HEK293T (cell line): ENCODE measurements around the gene PRAF2.

Source experiments
- CTCF ChIA-PET: fragments of 350-600 bp; formaldehyde crosslinking; extraction: SDS; loops from one replicate; lab custom pipeline; 2021; ENCODE audit warnings: antibody characterized with exemption, inconsistent platforms; lab: Yijun Ruan, JAX
- POLR2A ChIA-PET: fragments of 350-600 bp; formaldehyde crosslinking; extraction: SDS; loops from one replicate; lab custom pipeline; 2020; ENCODE audit warnings: antibody characterized with exemption, inconsistent platforms; lab: Yijun Ruan, JAX
- DNase-seq: peaks from one replicate; pipeline ENCODE4 v3.0.0; 2012; ENCODE audit warnings: mixed read lengths; ENCODE audit errors: extremely low spot score
- ARNT ChIP-seq: fragments of 450-650 bp; IDR thresholded peaks from 2 replicates; pipeline ENCODE4 v1.6.1; 2017; ENCODE audit warnings: mild to moderate bottlenecking
- BHLHE40 ChIP-seq: fragments of 450-650 bp; IDR thresholded peaks from 2 replicates; pipeline ENCODE4 v1.6.1; 2016; ENCODE audit warnings: mild to moderate bottlenecking, moderate library complexity, borderline replicate concordance
- CTBP1 ChIP-seq: fragments of 450-650 bp; IDR thresholded peaks from 2 replicates; pipeline ENCODE4 v1.6.1; 2016; ENCODE audit warnings: borderline replicate concordance
- ELF4 ChIP-seq: fragments of 450-650 bp; IDR thresholded peaks from 2 replicates; pipeline ENCODE4 v1.6.1; 2017; ENCODE audit warnings: antibody characterized with exemption
- FOXA1 ChIP-seq: fragments of 450-650 bp; IDR thresholded peaks from 2 replicates; pipeline ENCODE4 v1.6.1; 2016; ENCODE audit warnings: mild to moderate bottlenecking
- FOXK2 ChIP-seq: fragments of 450-650 bp; IDR thresholded peaks from 2 replicates; pipeline ENCODE4 v1.6.1; 2016; ENCODE audit warnings: mild to moderate bottlenecking
- FOXM1 ChIP-seq: fragments of 450-650 bp; IDR thresholded peaks from 2 replicates; pipeline ENCODE4 v1.6.1; 2017; ENCODE audit warnings: mild to moderate bottlenecking, borderline replicate concordance
- HDGF ChIP-seq: fragments of 450-650 bp; IDR thresholded peaks from 2 replicates; pipeline ENCODE4 v1.6.1; 2017; ENCODE audit warnings: antibody characterized with exemption, borderline replicate concordance
- L3MBTL2 ChIP-seq: fragments of 450-650 bp; conservative IDR thresholded peaks from 2 replicates; pipeline ENCODE4 v1.6.1; 2016; ENCODE audit warnings: mild to moderate bottlenecking
- LEF1 ChIP-seq: fragments of 450-650 bp; IDR thresholded peaks from 2 replicates; pipeline ENCODE4 v1.6.1; 2017; ENCODE audit warnings: mild to moderate bottlenecking, borderline replicate concordance
- NFRKB ChIP-seq: fragments of 450-650 bp; IDR thresholded peaks from 2 replicates; pipeline ENCODE4 v1.6.1; 2016; ENCODE audit warnings: mild to moderate bottlenecking, moderate library complexity
- PKNOX1 ChIP-seq: fragments of 450-650 bp; IDR thresholded peaks from 2 replicates; pipeline ENCODE4 v1.6.1; 2016
- SP1 ChIP-seq: fragments of 450-650 bp; IDR thresholded peaks from 2 replicates; pipeline ENCODE4 v1.6.1; 2017
- SUZ12 ChIP-seq: fragments of 450-650 bp; IDR thresholded peaks from 2 replicates; pipeline ENCODE4 v1.6.1; 2016; ENCODE audit warnings: mild to moderate bottlenecking
- TARDBP ChIP-seq: fragments of 450-650 bp; IDR thresholded peaks from 2 replicates; pipeline ENCODE4 v1.6.1; 2016
- ZNF384 ChIP-seq: fragments of 450-650 bp; IDR thresholded peaks from 2 replicates; pipeline ENCODE4 v1.6.1; 2016

PRAF2 gene

GRCh38 chrX:49030283-49030682, 43.5 kb downstream of the PRAF2 start:
- CTCF ChIA-PET = no interaction called here
- no peak for DNase-seq
- POLR2A ChIA-PET = interaction anchor here (1.5 kb wide), 1 partner anchor 13 kb away, joined by 3 read pairs; the partner anchor contains the start of gene TFE3
- TF ChIP-seq ZNF384 (no peak), L3MBTL2 (no peak), NFRKB (no peak), SUZ12 (no peak), ARNT (no peak), BHLHE40 (no peak), FOXM1 (no peak), FOXA1 (no peak)

- no peak for DNase-seq
- ChIA-PET POLR2A (interaction anchor here (0.7 to 1.5 kb wide), 2 partner anchors 8 to 13 kb away, joined by 3 read pairs; partner anchors contain the start of gene TFE3), CTCF (no interaction called here)
- TF ChIP-seq SUZ12 (no peak), CTBP1 (no peak), HDGF (no peak), FOXM1 (no peak), ARNT (no peak), FOXK2 (no peak), FOXA1 (no peak), BHLHE40 (no peak), SP1 (no peak), NFRKB (no peak), TARDBP (no peak), PKNOX1 (no peak), L3MBTL2 (no peak), LEF1 (no peak), ZNF384 (no peak), ELF4 (no peak)
These were observed 43.9 kb downstream of the PRAF2 start for GRCh38 chrX:49029876-49030275.
